HG03342 (cell line): ENCODE measurements around the gene PIGA.
"Not testable (repeated sequence)": the region's sequence is repeated elsewhere in the genome, so short reads cannot be mapped to it uniquely, and the experiment has no call there.

Experiments
- ATAC-seq: cut with Tn5 transposase; IDR thresholded peaks from one replicate; pipeline ENCODE4 v1.9.1; 2021; ENCODE audit warnings: mild to moderate bottlenecking, moderate library complexity; ENCODE audit not compliant: unreplicated experiment

PIGA gene

DNA sequence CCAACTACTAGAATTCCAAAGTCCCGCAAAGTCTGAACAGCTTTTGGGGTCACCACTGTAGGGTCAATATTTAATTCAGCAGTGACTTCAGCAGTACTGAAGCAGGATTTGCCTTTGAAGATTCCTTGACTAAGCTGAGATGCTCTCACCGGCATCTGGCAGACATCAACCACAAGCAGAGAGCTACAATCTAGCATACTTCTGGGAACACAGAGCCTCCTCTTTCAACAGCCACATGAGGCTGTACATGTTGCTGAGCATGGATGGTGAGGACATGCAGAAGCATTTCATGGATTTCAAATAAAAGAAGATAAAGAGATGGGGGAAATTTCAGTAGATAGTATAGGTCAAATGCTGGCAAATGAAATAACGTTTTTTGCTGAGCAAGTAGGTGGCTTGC, 13.3 kb downstream of the PIGA start:
- no peak for ATAC-seq

GRCh38 chrX:15321447-15321846, 13.9 kb downstream of the PIGA start:
- ATAC-seq, result no peak

- ATAC-seq, result no peak
These were observed 15.0 kb downstream of the PIGA start for GRCh38 chrX:15320297-15320696.

- ATAC-seq, result no peak
These were observed 16.2 kb downstream of the PIGA start for GRCh38 chrX:15319075-15319474.

- no peak for ATAC-seq
These were observed 19.8 kb downstream of the PIGA start, which contains the start of gene ASB11 for GRCh38 chrX:15315509-15315908. ASB11 (minus strand) TSS chrX:15315640; CDS start chrX:15315605, 35 bp downstream.

DNA sequence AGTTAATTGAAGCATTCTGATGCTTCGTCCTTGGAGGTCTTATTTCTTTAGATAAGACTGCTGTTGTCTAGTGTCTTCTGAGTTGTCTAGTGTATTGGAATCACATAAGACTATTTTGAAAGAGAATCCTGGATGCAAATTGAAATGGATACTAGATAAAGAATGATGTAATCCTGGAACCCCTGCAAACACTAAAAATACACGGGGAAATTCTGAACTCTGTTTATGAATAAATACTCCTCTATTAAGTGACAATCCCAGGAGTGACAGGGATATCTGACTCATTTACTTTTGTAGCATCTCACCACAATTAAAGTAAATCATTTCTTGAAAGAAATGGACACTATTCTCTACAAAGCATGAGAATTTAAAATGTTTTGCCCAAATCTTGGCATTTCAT, 20.9 kb downstream of the PIGA start:
- no peak for ATAC-seq

- ATAC-seq, result no peak
These were observed 24.2 kb downstream of the PIGA start for GRCh38 chrX:15311119-15311518.

DNA sequence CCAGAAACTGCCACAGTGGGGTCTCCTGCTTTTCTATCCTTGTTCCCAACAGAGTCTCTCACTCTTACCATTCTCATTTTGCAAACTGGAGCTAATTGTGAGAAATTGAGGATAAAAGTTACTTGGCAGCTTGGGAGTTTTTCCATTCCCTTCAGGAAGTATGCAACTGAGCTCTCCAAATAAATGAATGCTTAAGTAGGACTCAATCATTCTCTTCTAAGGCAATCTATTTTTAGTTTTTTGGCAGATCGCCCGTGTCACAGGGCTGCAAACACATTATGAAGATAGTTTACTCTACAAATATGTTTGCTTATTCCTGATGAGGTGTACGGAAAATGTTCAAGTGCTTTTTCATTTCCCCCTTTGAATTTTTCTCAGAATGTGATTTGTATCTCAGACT, 25.2 kb downstream of the PIGA start:
- ATAC-seq, result no peak

DNA sequence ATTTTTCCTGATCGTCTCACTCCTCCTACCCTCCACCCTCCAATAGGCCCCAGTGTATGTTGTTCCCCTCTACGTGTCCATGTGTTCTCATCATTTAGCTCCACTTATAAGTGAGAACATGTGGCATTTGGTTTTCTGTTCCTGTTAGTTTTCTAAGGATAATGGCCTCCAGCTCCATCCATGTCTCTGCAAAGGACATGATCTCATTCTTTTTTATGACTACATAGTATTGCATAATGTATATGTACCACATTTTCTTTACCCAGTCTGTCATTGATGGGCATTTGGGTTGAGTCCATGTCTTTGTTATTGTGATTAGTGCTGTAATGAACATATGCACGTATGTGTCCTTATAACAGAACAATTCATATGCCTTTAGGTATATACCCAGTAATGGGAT, 29.4 kb downstream of the PIGA start:
- not testable (repeated sequence) for ATAC-seq

- no peak for ATAC-seq
These were observed 33.4 kb downstream of the PIGA start for GRCh38 chrX:15301924-15302323.

GRCh38 chrX:15299941-15300851, 35.1 kb downstream of the PIGA start:
- ATAC-seq, result no peak

GRCh38 chrX:15298780-15299179, 36.5 kb downstream of the PIGA start:
- no peak for ATAC-seq

DNA sequence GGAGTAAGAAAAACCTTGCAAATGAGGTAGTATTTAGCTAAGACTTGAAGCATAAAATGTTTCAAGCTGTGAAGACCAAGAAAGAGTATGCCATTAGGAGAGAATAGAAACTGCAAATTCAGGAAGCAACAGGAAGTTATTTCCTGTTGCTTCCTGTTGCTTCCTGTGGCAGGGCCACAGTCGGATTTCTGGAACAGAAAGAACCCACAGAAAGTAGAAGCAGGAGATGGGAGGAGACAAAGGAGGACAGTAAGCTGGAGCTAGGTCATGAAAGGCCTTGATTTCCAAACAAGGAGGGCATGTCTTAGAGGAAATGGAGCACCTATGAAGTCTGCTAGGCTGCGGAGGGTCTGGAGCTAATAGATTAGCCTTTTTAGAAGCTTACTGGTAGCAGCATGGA, 37.1 kb downstream of the PIGA start:
- no peak for ATAC-seq

- no peak for ATAC-seq
These were observed 41.9 kb downstream of the PIGA start for GRCh38 chrX:15293451-15293850.

DNA sequence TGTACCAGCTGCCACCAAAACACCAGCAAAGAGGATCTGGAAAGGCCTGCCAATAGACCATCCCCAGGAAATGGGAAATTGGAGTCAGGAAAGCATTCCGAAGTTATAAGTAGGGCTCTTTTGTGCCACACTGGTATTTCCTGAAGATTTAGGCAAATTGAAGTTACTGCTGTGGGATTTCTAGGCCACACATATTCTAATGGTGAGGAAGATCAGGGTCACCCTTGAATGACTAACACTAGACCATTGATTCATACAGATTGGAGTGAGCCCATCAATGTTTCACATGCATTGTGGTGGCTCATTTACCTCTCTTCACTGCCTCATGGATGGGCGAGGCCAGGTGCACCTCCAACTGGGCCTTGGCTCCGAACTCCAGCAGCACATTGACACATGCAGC, 42.5 kb downstream of the PIGA start:
- no peak for ATAC-seq

- no peak for ATAC-seq
These were observed 57.7 kb downstream of the PIGA start for GRCh38 chrX:15277604-15278003.

GRCh38 chrX:15274946-15275345, 60.4 kb downstream of the PIGA start:
- ATAC-seq, result no peak

DNA sequence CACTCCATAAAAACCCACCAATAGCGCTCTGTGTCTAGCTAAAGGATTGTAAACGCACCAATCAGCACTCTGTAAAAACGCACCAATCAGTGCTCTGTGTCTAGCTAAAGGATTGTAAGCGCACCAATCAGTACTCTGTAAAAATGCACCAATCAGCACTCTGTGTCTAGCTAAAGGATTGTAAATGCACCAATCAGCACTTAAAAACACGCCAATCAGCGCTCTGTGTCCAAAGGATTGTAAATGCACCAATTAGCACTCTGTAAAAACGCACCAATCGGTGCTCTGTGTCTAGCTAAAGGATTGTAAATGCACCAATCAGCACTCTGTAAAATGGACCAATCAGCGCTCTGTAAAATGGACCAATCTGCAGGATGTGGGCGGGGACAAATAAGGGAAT, 62.0 kb downstream of the PIGA start:
- not testable (repeated sequence) for ATAC-seq

DNA sequence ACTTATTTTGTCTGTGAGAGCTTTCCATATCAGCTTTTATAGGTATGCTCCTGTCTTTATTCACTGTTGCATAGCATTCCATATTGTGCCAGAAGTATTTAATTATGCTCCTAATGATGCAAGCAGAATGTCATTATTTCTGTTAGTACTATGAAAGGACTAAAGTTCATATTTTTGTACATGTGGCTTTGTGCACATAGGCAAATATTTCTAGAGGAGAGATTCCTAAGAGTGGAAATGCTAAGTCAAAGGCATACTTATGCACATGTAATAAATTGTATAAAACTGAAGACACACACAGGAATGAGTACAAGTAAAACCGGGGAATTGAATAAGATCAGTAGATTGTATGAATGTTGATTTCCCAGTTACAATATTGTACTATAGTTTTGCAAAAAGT, 63.6 kb downstream of the PIGA start:
- ATAC-seq, result no peak

GRCh38 chrX:15269618-15270521, 65.5 kb downstream of the PIGA start, which contains the start of gene ASB9:
ASB9 (minus strand) TSS chrX:15270083; CDS start chrX:15269874, 209 bp downstream.
- ATAC-seq, result no peak
